Sigmoid colon (tissue), 4 donors: ENCODE results near the gene IL1RAPL2.

ENCODE experiments used
- POLR2AphosphoS5 ChIP-seq, 4 donors: sonication (generic); formaldehyde crosslinking; IDR thresholded peaks; one replicate each; pipeline ENCODE4 v1.6.1; 2017; ENCODE audit warnings: antibody characterized with exemption in 4 of 4
- TF ChIP-seq, protein P1 (sequence below), 4 experiments: fragments of 450-650 bp in 3 of 4; fragments of 200-600 bp in 1 of 4; IDR thresholded peaks; one replicate each; pipeline ENCODE4 v1.5.1; 2016 to 2019; ENCODE audit warnings: antibody characterized with exemption in 4 of 4, mild to moderate bottlenecking in 3 of 4, moderate library complexity in 2 of 4

GRCh38 chrX:104918122-104918521 is 352.1 kb downstream of the IL1RAPL2 start:
- TF ChIP-seq, protein P1, sequence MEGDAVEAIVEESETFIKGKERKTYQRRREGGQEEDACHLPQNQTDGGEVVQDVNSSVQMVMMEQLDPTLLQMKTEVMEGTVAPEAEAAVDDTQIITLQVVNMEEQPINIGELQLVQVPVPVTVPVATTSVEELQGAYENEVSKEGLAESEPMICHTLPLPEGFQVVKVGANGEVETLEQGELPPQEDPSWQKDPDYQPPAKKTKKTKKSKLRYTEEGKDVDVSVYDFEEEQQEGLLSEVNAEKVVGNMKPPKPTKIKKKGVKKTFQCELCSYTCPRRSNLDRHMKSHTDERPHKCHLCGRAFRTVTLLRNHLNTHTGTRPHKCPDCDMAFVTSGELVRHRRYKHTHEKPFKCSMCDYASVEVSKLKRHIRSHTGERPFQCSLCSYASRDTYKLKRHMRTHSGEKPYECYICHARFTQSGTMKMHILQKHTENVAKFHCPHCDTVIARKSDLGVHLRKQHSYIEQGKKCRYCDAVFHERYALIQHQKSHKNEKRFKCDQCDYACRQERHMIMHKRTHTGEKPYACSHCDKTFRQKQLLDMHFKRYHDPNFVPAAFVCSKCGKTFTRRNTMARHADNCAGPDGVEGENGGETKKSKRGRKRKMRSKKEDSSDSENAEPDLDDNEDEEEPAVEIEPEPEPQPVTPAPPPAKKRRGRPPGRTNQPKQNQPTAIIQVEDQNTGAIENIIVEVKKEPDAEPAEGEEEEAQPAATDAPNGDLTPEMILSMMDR (IDR thresholded peaks at IDR 0.05) = no peak
- TF ChIP-seq POLR2AphosphoS5 (IDR thresholded peaks at IDR 0.05) = no peak
